Endothelial cell of umbilical vein (primary cell): ENCODE data around the gene THSD4. TPM values are rescaled to one million over a fixed set of nuclear protein-coding genes. Genes with fewer than 3 reads are reported as not detected.

Source experiments
- BruUV-seq: library from RNA; stranded (reverse); fragments of 400-500 nt; replicated peaks from 2 replicates; lab custom pipeline; 2021; lab: Mats Ljungman, UMichigan
- CTCF ChIA-PET: fragments of 300-600, 350-600 bp; sonication (Branson Sonifier 250); formaldehyde crosslinking; loops from one replicate; lab custom pipeline; 2021; ENCODE audit warnings: antibody characterized with exemption, inconsistent platforms; lab: Charles Lee
- POLR2A ChIA-PET: fragments of 300-600, 350-600 bp; sonication (Branson Sonifier 250); formaldehyde crosslinking; loops from one replicate; lab custom pipeline; 2021; ENCODE audit warnings: antibody characterized with exemption, inconsistent platforms; lab: Charles Lee
- DNase-seq: peaks from one replicate; pipeline ENCODE4 v3.0.0-alpha.2; 2011; ENCODE audit warnings: low read depth, low spot score
- FAIRE-seq: peaks from 2 replicates; lab custom pipeline; 2011; peaks lifted over from hg19 to GRCh38; lab: Jason Lieb, UNC
- H2AFZ ChIP-seq: 2 replicates; pipeline ENCODE4 v1.6.0; 2012; ENCODE audit warnings: low read depth, low read length, control low read depth, inconsistent platforms
- H3K27ac ChIP-seq: 2 replicates; pipeline ENCODE4 v1.5.1; 2011; ENCODE audit warnings: low read depth, mild to moderate bottlenecking, control low read depth, low read length, moderate library complexity; ENCODE audit not compliant: insufficient read depth
- H3K27me3 ChIP-seq, 2 experiments: 2 replicates each; pipeline versions ENCODE4 v1.6.0 to v1.6.1; 2011; ENCODE audit warnings: low read length in 2 of 2, mixed read lengths in 1 of 2; ENCODE audit not compliant: control insufficient read depth in 2 of 2, insufficient read depth in 2 of 2
- H3K36me3 ChIP-seq, 2 experiments: 2 replicates in 1 of 2; 3 replicates in 1 of 2; pipeline ENCODE4 v1.5.1; 2011; ENCODE audit warnings: low read length in 2 of 2, mild to moderate bottlenecking in 1 of 2, moderate library complexity in 1 of 2; ENCODE audit not compliant: control insufficient read depth in 2 of 2, insufficient read depth in 2 of 2; ENCODE audit errors: extremely low read depth in 1 of 2
- H3K4me1 ChIP-seq: 3 replicates; pipeline ENCODE4 v1.5.1; 2011; ENCODE audit warnings: mild to moderate bottlenecking, low read length; ENCODE audit not compliant: control insufficient read depth, insufficient read depth; ENCODE audit errors: extremely low read depth
- H3K4me2 ChIP-seq: 2 replicates; pipeline ENCODE4 v1.6.1; 2011; ENCODE audit warnings: low read length, control low read depth, mixed read lengths; ENCODE audit not compliant: insufficient read depth
- H3K4me3 ChIP-seq, 3 experiments: fragments of 200-600 bp in 1 of 3; sonication (generic), shearing (Covaris generic) in 1 of 3; replicated peaks in 1 of 3; 2 replicates each; pipeline ENCODE4 v1.5.1; 2011 to 2016; ENCODE audit warnings: control low read depth in 3 of 3, low read length in 3 of 3, mild to moderate bottlenecking in 2 of 3, inconsistent platforms in 1 of 3, low read depth in 1 of 3, moderate library complexity in 1 of 3; ENCODE audit not compliant: insufficient read depth in 1 of 3
- H3K79me2 ChIP-seq: 2 replicates; pipeline ENCODE4 v1.6.0; 2012; ENCODE audit warnings: low read length, inconsistent platforms; ENCODE audit not compliant: control insufficient read depth, insufficient read depth
- H3K9ac ChIP-seq: replicated peaks from 2 replicates; pipeline ENCODE3; 2011; ENCODE audit warnings: low read length, control low read depth; ENCODE audit not compliant: insufficient read depth; ENCODE audit errors: extremely low read depth
- H3K9me1 ChIP-seq: replicated peaks from 3 replicates; pipeline ENCODE4 v1.6.0; 2011; ENCODE audit warnings: mild to moderate bottlenecking, low read length; ENCODE audit not compliant: control insufficient read depth, insufficient read depth; ENCODE audit errors: extremely low read depth
- H3K9me3 ChIP-seq: replicated peaks from 2 replicates; pipeline ENCODE4 v1.5.1; 2012; ENCODE audit warnings: low read length, inconsistent platforms; ENCODE audit not compliant: control insufficient read depth, insufficient read depth
- H4K20me1 ChIP-seq: replicated peaks from 2 replicates; pipeline ENCODE3; 2011; ENCODE audit warnings: mild to moderate bottlenecking, low read length; ENCODE audit not compliant: control insufficient read depth, insufficient read depth; ENCODE audit errors: extremely low read depth
- EZH2 ChIP-seq: IDR thresholded peaks from 2 replicates; pipeline ENCODE4 v1.6.1; 2012; ENCODE audit warnings: borderline replicate concordance, low read depth, mild to moderate bottlenecking, moderate library complexity, low read length, inconsistent platforms; ENCODE audit not compliant: severe bottlenecking
- FOS ChIP-seq: IDR thresholded peaks from 2 replicates; pipeline ENCODE4 v1.6.1; 2011; ENCODE audit warnings: mild to moderate bottlenecking, low read length, moderate library complexity, borderline replicate concordance; ENCODE audit not compliant: insufficient read depth
- GATA2 ChIP-seq: IDR thresholded peaks from 2 replicates; pipeline ENCODE4 v1.7.0; 2011; ENCODE audit warnings: low read depth, mild to moderate bottlenecking, moderate library complexity, mixed read lengths, low read length; ENCODE audit not compliant: insufficient read length, insufficient read depth
- JUN ChIP-seq: IDR thresholded peaks from 2 replicates; pipeline ENCODE4 v1.6.1; 2011; ENCODE audit warnings: borderline replicate concordance, low read depth; ENCODE audit not compliant: insufficient read length, insufficient read depth
- MYC ChIP-seq: IDR thresholded peaks from one replicate; pipeline ENCODE4 v1.6.1; 2011; ENCODE audit warnings: mild to moderate bottlenecking, low read depth, low read length
- POLR2A ChIP-seq: IDR thresholded peaks from 2 replicates; pipeline ENCODE4 v1.6.1; 2012; ENCODE audit warnings: low read depth, mild to moderate bottlenecking, control low read depth, low read length
- POLR2AphosphoS5 ChIP-seq: IDR thresholded peaks from 2 replicates; pipeline ENCODE4 v1.6.1; 2012; ENCODE audit warnings: low read depth, mild to moderate bottlenecking, control low read depth, low read length, moderate library complexity; ENCODE audit not compliant: insufficient read depth
- dilution Hi-C: fragments of 300-500 bp; cut with MboI; formaldehyde crosslinking; loops from one replicate; pipeline ENCODE4 v1.15.0; 2019; ENCODE audit warnings: low sequenced_read_pairs; ENCODE audit not compliant: extremely low pct_ligation_motif_present
- intact Hi-C: fragments of 100-400 bp; cut with micrococcal nuclease; formaldehyde crosslinking; loops from one replicate; pipeline ENCODE4 v1.10.0; 2022
- polyA plus RNA-seq, 4 experiments: library from polyadenylated mRNA; depleted of rRNA in 3 of 4; stranded (reverse) in 3 of 4; unstranded in 1 of 4; fragments of >200 nt; gene quantifications; 2 replicates each; pipeline versions ENCODE4 v1.2.1 to v1.2.3, GENCODE V29; 2011 to 2012; ENCODE audit warnings: missing spikeins in 1 of 4
- total RNA-seq: library from RNA; stranded (reverse); gene quantifications from 2 replicates; pipeline ENCODE4 v1.2.3, GENCODE V29; 2021
- TF ChIP-seq, protein P1 (sequence below): IDR thresholded peaks from 2 replicates; pipeline ENCODE4 v1.6.1; 2011; ENCODE audit not compliant: insufficient read depth, insufficient read length
- TF ChIP-seq, protein P2 (sequence below), 2 donors: IDR thresholded peaks; 1 replicate in 1 of 2; 2 replicates in 1 of 2; pipeline ENCODE4 v1.5.1; 2011; ENCODE audit warnings: low read length in 2 of 2, mild to moderate bottlenecking in 2 of 2, moderate library complexity in 2 of 2, control low read depth in 1 of 2, inconsistent platforms in 1 of 2, low read depth in 1 of 2; ENCODE audit not compliant: insufficient read depth in 1 of 2; ENCODE audit errors: extremely low read depth in 1 of 2

THSD4 gene
- total and polyA plus RNA-seq, 2 donors (not counting 3 experiments of a cell fraction or from before 2014, with no cell fraction given): 9.9 to 25.4 TPM

DNA sequence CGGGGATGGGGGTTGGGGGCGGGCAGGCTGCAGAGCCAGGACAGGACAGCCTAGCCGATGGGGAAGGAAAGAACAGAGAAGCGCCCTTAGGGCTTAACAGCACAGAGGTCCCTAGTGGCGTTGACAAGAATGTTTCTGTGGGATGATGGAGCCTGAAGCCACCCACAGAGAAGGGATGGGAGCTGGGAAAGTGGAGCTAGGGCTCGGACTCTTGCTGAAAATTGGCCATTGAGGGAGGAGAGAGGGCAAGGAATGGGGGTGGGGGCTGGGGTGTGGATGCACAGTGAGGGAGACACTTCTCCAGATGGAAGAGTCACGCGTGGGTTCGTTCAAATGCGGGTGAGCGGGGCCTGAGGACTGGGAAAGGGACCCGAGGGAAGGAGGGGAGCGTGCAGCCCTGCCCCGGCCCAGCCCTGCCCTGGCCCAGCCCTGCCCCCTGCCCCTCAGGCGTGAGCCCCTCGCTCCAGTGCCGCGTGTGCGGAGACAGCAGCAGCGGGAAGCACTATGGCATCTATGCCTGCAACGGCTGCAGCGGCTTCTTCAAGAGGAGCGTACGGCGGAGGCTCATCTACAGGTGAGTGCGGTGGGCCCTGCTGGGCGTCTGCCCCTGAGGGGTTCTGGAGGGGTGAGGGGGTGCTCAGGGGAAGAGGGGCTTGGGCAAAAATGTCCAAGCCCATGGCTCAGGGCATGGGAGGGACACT is 695.9 kb downstream of the THSD4 start:
- H3K4me1 ChIP-seq: peaks cover 13% of the 10 kb centered on the region
- H4K20me1 ChIP-seq: no peaks in the 10 kb centered on the region
- intact Hi-C loops (no loop called here), dilution Hi-C loops (no loop called here)
- CTCF ChIA-PET: interaction anchor here (1.0 kb wide), 1 partner anchor 39 kb away, joined by 3 read pairs; no protein-coding TSS in a partner anchor
- TF ChIP-seq POLR2A (no peak), FOS (no peak), POLR2AphosphoS5 (no peak), MYC (no peak), EZH2 (no peak), GATA2 (no peak), JUN (no peak)
- TF ChIP-seq, protein P1, sequence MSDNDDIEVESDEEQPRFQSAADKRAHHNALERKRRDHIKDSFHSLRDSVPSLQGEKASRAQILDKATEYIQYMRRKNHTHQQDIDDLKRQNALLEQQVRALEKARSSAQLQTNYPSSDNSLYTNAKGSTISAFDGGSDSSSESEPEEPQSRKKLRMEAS: no peak
- TF ChIP-seq, protein P2, sequence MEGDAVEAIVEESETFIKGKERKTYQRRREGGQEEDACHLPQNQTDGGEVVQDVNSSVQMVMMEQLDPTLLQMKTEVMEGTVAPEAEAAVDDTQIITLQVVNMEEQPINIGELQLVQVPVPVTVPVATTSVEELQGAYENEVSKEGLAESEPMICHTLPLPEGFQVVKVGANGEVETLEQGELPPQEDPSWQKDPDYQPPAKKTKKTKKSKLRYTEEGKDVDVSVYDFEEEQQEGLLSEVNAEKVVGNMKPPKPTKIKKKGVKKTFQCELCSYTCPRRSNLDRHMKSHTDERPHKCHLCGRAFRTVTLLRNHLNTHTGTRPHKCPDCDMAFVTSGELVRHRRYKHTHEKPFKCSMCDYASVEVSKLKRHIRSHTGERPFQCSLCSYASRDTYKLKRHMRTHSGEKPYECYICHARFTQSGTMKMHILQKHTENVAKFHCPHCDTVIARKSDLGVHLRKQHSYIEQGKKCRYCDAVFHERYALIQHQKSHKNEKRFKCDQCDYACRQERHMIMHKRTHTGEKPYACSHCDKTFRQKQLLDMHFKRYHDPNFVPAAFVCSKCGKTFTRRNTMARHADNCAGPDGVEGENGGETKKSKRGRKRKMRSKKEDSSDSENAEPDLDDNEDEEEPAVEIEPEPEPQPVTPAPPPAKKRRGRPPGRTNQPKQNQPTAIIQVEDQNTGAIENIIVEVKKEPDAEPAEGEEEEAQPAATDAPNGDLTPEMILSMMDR (IDR thresholded peaks at IDR 0.05; ENCODE audit: extremely low read depth in 1 of 2, insufficient read depth in 1 of 2, low read depth in 1 of 2, low read length in 2 of 2): no peak
- H3K4me3 ChIP-seq: no peak overlapping the region
- BruUV-seq: no TSS peak
- no peaks in the 10 kb centered on the region for H3K36me3 ChIP-seq
- H2AFZ ChIP-seq: no peak overlapping the region
- H3K9me3 ChIP-seq: no peaks in the 10 kb centered on the region
- H3K4me2 ChIP-seq: no peak overlapping the region
- no peak for FAIRE-seq
- no peaks in the 10 kb centered on the region for H3K9me1 ChIP-seq
- POLR2A ChIA-PET: no interaction called here
- H3K27ac ChIP-seq: no peak overlapping the region
- no peaks in the 10 kb centered on the region for H3K79me2 ChIP-seq
- no peaks in the 10 kb centered on the region for H3K27me3 ChIP-seq
- no peak overlapping the region for H3K9ac ChIP-seq
- DNase-seq: no peak
